NCI-H524 treated with DMSO at 0.1 percent for 48 hours (cell line): Measurements from ENCODE around the gene TRAPPC6A.

ENCODE experiments used
- DNase-seq: peaks from one replicate; lab custom pipeline; 2025; lab: John Stamatoyannopoulos, UW

The TRAPPC6A gene

GRCh38 chr19:45149129-45149528, 28.9 kb downstream of the TRAPPC6A start:
- DNase-seq, result no peak

GRCh38 chr19:45147835-45148676, 30.0 kb downstream of the TRAPPC6A start:
- no peak for DNase-seq

- no peak for DNase-seq
These were observed 31.3 kb downstream of the TRAPPC6A start for GRCh38 chr19:45146741-45147205.

- no peak for DNase-seq
These were observed 31.8 kb downstream of the TRAPPC6A start for GRCh38 chr19:45146251-45146650.

GRCh38 chr19:45145270-45146189, 32.5 kb downstream of the TRAPPC6A start:
- no peak for DNase-seq

GRCh38 chr19:45144431-45145269, 33.4 kb downstream of the TRAPPC6A start:
- DNase-seq, result no peak

GRCh38 chr19:45142726-45143110, 35.3 kb downstream of the TRAPPC6A start:
- no peak for DNase-seq

- DNase-seq, result no peak
These were observed 35.9 kb downstream of the TRAPPC6A start for GRCh38 chr19:45142016-45142725.

- DNase-seq, result no peak
These were observed 36.7 kb downstream of the TRAPPC6A start for GRCh38 chr19:45141203-45141900.

GRCh38 chr19:45140533-45140932, 37.5 kb downstream of the TRAPPC6A start:
- DNase-seq, result no peak

GRCh38 chr19:45140144-45140503, 37.9 kb downstream of the TRAPPC6A start:
- no peak for DNase-seq

GRCh38 chr19:45139286-45140143, 38.5 kb downstream of the TRAPPC6A start:
- no peak for DNase-seq

GRCh38 chr19:45138303-45138751, 39.7 kb downstream of the TRAPPC6A start:
- DNase-seq, result no peak

- no peak for DNase-seq
These were observed 40.8 kb downstream of the TRAPPC6A start for GRCh38 chr19:45137179-45137761.

- DNase-seq, result no peak
These were observed 41.4 kb downstream of the TRAPPC6A start for GRCh38 chr19:45136507-45137178.

GRCh38 chr19:45135176-45135885, 42.7 kb downstream of the TRAPPC6A start:
- DNase-seq, result no peak

GRCh38 chr19:45133661-45134060, 44.4 kb downstream of the TRAPPC6A start:
- DNase-seq, result no peak
